Sigmoid colon (tissue), 4 donors: ENCODE data around the gene XRN2.

ENCODE experiments used
- CTCF ChIP-seq, 4 experiments: fragments of 450-650 bp in 3 of 4; fragments of 200-600 bp in 1 of 4; IDR thresholded peaks; one replicate each; pipeline ENCODE4 v1.5.1; 2016 to 2019; ENCODE audit warnings: antibody characterized with exemption in 4 of 4, mild to moderate bottlenecking in 3 of 4, moderate library complexity in 2 of 4
- EP300 ChIP-seq, 4 donors: sonication (generic); formaldehyde crosslinking; IDR thresholded peaks; one replicate each; pipeline ENCODE4 v1.6.1; 2017; ENCODE audit warnings: antibody characterized with exemption in 4 of 4
- POLR2A ChIP-seq, 2 donors: fragments of 450-650 bp; IDR thresholded peaks; one replicate each; pipeline ENCODE4 v1.6.1; 2016; ENCODE audit warnings: antibody characterized with exemption in 2 of 2, mild to moderate bottlenecking in 2 of 2, moderate library complexity in 2 of 2

GRCh38 chr20:21288587-21289370 lies 14.4 kb upstream of the XRN2 start:
- no peak for TF ChIP-seq CTCF (IDR thresholded peaks at IDR 0.05)
- TF ChIP-seq EP300 (IDR thresholded peaks at IDR 0.05) = no peak
- TF ChIP-seq POLR2A (IDR thresholded peaks at IDR 0.05) = no peak
